CD4-positive, alpha-beta T cell treated with Interferon alpha-2 for 1 hour (primary cell): Measurements from ENCODE around the gene HELLS.
A peak's percentile ranks its signal among the peaks of the same experiment; 100 is the strongest.
"Not testable (repeated sequence)": the region's sequence is repeated elsewhere in the genome, so short reads cannot be mapped to it uniquely, and the experiment has no call there.

Source experiments
- DNase-seq, 2 donors: peaks; one replicate each; pipeline ENCODE4 v3.0.0-alpha.2; 2020 to 2022

The HELLS gene

DNA sequence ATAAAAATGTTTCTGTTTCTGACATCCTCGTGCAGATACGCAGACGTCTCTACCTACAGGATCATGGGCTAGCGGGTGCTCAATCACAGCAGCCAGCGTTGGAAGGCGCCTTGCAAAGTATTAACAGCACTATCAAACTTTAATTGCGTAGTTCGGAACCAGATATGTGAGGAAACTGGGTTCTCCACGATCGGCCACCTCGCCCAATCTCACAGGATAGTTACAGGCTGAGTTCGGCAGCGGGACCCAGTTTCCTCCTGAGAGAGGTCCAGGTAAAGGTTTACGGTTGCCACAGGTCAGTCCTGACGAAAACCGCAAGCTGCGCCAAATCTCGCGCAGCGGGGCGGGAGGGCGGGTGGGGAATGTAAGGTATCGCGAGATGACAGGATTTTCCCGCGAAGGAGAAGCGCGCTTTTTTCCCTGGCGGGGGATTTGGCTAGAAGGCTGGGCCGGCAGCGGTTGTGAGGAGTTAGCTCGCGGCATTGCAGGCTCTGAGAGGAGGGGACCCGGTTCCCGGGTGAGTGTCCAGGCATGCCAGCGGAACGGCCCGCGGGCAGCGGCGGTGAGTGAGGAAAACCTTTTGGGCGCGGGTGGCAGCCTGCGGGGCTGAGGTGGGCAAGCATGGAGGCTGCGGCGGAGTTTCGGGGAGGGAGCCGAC is at the start of gene HELLS:
HELLS (plus strand) TSS at position 398 of the 658 bp plus-strand sequence; CDS start at position 532, 134 bp downstream.
- DNase-seq, result peak; percentile 69 to 82

DNA sequence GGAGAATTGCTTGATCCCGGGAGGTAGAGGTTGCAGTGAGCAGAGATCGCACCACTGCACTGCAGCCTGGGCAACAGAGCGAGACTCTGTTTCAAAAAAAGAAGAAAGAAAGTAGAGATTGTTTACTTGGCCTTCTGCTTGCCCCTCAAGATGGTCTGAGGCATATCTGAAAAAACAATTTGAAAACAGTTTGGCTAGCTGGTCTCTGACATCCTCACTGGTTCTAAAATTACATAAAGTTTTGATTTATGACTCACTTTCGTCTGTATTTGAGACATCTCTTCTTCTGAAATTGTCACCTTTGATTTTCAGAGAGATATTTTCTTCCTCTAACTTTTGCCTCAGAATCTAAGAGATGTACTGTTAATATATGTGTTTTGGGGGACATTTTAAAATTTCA is 49.6 kb upstream of the HELLS start:
- DNase-seq, result no peak

DNA sequence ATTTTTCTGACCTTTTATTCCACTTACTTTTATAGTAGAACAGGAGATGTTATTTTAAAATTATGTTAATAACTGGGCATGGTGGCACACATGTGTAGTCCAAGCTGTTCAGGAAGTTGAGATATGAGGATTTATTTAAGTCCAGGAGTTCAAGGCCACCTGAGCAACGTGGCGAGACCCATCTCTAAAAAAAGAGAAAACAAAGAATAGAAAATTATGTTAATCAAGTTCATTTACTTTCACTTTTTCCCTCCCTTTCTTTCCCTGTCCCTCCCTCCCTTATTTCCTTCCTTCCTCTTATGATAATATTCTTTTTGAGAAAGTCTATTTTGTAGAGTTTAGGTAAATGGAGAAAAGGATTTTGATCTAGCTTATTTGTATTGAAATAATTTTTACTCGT is 48.9 kb upstream of the HELLS start:
- no peak for DNase-seq

DNA sequence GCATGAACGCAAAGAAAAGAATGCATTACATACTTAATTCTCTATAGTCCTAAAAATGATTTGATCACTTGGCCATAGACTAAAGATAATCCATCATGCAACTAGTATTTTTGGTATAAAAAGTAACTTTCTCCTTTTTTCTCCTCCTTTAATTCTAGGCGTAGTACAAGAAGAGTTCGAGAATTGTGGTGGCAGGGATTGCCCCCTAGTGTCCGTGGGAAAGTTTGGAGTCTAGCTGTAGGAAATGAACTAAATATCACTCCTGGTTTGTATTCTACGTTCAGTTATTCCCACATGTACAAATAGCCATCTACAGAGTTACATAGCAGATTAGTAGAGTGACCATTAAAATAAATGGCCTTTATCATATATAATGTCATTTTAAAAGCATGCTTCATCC is 45.5 kb upstream of the HELLS start:
- DNase-seq, result no peak

DNA sequence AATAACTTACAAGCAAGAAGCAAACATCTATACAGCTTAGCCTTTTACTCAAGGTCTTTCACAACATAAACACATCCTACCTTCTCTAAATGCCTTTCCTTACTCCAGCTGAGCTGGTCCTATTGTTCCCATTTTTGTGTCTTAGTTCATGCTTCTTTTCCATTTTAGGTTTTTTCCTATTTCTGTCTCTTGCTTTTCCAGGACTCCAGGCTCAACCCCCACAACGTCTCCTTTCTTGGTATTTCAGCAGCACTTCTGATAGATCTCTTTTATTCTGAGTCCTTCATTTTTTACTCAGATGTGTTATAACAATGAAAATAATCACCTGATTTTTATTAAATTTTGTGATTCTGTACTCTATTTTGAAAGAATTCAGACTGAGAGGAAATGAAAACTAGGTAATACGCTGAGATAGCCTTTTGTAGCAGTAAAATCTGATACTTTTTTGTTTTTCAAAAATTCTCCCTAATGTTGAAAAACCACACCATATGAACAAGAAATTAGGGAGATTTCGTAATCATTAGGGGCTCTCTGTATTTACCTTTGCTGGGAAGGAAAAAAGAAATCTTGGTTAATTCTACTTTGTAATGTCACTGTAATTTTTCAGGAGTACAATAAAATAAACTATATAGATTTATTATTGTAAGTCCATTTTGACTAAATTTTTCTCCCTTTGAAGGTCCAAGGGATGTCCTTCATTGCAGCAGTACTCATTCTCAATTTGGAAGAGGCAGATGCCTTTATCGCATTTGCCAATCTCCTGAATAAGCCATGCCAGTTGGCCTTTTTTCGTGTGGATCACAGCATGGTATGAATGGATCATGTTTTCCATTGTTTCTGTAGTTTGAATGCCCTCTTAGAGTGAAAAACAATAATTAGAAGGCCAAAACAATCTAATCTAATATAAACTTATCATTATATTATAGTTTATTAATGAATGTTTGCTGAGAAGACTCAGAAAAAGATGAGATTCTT is 24.0 kb upstream of the HELLS start:
- DNase-seq, result no peak

DNA sequence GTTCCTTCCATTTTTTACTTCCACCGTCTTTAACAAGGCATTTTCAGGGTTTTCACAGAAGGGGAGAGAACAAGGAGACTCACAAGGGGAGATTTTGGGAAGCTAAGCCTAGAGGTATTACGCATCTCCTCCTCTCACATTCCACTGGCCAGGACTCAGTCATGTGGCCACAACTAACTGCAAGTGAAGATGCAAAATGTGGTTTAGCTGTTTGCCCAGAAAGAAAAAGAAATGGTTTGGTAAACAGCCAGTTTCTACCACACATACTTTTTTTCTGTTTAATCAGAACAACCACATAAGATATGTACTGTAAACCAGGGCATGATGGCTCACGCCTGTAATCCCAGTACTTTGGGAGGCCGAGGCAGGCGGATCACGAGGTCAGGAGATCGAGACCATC is 21.4 kb upstream of the HELLS start:
- no peak for DNase-seq

DNA sequence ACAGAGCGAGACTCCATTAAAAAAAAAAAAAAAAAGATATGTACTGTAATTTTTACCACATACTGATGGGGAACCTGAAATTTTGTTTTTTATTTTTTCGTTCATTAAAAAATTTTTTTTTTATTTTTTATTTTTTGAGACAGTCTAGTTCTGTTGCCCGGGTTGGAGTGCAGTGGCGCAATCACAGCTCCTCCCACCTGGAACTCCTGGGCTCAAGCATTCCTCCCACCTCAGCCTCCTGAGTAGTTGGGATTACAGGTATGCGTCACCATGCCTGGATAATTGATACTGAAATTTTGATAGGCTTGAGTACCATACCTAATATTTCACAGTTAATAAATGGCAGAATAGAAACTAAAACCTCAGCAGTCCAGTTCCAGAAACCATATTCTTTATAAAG is 20.9 kb upstream of the HELLS start:
- no peak for DNase-seq

DNA sequence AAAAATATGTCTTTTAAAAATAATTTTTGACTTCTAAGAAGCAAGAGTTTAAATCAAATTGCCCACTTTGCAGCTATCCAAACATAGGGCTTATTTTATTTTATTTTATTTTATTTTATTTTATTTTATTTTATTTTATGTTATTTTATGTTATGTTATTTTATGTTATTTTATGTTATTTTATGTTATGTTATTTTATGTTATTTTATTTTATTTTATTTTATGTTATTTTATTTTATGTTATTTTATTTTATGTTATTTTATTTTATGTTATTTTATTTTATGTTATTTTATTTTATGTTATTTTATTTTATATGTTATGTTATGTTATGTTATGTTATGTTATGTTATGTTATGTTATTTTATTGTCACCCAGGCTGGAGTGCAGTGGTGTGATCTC is 14.0 kb upstream of the HELLS start:
- DNase-seq, result not testable (repeated sequence)

DNA sequence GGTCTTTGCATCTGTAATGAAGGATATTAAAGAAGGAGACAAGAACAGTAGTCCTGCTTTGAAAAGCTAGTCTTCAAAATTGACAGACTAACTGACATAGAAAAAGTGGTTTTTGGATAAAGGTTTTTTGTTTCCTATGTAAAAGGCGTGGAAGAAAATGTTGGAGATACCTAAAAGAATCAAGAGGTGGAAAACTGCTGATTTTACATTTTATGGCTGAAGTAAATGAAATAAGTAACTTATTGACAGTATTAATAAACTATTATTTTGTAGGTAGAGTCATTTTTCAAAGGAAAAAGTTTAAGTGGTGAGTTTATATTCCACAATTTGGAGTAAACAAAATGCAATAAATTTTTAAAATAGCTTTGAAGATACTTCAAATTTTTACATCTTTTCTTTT is 12.6 kb upstream of the HELLS start:
- DNase-seq, result no peak

DNA sequence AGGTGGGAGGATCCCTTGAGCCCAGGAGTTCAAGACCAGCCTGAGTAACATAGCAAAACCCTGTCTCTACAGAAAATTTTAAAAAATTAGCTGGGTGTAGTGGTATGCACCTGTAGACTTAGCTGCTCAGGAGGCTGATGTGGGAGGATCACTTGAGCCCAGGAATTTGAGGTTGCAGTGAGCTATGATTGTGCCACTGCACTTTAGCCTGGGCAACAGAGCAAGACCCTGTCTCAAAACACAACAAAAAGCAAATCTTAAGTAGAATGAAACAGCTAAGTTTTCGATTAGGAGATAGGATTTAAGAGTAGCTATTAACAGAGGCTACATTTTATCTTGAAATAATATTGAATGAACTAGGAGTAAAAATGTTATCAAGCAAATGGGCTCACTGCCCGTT is 3.3 kb upstream of the HELLS start:
- not testable (repeated sequence) for DNase-seq

DNA sequence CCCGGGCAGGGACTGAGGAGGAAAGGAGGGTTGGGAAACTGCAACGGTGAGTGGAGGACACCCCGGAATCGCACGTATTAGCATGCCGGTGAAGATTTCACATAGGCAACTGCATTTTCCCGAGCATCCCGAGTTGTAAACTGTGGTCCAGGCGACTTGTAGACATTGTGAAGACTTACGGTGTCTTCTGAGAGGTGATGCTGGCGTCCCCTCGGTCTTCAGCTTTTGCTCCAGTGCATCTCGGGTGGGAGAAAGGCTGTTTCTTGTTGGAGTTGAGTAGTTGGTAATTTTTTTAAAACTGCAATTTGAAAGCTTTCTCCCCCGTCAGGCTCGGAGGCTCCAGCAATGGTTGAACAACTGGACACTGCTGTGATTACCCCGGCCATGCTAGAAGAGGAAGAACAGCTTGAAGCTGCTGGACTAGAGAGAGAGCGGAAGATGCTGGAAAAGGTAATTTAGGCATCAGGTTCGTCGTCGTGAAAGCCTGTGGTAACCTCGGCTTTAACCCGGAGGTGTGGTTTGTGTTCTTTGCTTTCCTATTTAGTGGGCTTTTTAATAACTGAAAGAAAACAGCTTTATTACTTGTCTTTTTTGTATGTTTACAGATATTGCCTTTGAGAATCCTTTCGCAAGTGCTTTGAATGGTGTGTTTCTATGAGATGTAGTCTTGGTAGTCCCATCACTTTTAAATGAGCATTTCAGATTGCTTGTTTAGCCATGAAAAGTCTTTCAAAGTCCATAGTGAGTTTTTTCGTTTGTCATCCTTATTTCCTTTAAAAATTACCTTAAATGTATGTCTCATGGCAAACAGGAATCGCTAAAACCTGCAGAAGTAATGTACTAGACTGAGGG is 687 bp downstream of the HELLS start:
- peak in 1 of 2 donors; percentile 20 for DNase-seq

DNA sequence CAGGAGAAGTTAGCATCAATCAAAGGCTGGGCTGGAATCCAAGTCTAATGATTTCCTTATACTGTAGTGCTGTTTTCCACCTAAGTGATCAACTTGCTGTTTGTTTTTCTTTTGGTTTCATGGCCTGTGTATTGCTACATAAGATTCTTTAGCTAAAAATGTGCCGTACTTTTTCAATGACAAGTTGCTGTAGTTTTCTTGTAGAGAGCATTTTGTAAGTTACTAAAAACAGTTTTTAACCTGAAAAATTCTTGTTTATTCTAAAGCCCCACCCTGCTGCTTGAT is 1.3 kb downstream of the HELLS start:
- DNase-seq, result no peak

DNA sequence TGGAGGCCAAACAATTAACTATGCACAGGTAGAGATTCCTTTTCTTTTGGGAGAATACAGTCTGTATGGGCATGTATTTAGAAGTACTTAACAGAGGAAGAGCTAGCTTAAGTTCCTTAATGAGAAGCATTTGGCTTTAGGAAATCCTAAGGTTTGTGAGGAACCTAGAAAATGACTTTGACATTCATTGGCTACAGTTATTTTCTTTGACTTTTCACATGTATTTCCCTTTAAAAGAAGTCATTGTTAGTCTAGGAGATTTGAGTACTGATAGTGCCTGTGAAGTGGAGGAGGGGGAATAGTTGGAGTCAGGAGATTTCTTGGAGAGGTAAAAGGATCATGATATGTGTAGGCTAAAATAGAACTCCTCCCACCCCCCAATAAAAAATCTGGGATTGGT is 3.6 kb downstream of the HELLS start:
- no peak for DNase-seq

DNA sequence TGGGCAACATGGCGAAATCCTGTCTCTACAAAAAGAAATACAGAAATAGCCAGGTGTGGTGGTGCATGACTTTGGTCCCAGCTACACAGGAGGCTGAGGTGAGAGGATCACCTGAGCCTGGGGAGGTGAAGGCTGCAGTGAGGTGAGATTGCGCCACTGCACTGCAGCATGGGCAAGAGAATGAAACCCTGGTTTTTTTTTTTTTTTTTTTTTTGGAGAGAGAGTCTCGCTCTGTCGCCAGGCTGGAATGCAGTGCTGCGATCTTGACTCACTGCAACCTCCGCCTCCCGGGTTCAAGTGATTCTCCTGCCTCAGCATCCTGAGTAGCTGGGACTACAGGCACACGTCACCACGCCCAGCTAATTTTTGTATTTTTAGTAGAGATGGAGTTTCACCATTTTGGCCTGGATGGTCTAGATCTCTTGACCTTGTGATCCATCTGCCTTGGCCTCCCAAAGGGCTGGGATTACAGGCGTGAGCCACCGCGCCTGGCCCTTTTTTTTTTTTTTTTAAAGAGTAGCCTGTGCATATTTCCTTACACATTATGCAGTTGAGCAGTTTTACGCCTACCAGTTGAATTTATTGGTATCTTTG is 22.2 kb downstream of the HELLS start:
- not testable (repeated sequence) for DNase-seq

DNA sequence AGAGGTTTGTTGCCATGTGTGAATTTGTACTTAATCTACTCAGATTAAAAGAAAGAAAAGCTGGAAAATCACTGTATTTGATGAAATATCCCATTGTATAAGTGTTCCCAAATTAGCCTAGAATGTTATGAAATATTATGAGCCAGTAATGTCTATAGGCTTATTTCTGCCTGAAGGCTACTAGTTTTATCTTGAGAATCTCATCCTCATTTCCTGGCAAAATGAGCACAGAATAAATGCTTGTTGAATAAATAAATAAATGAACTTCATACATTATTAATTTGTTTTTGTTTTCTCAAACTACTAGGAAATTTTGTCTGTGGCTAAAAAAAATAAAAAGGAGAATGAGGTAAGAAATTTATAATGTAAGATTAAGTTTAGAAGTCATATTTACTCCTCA is 25.5 kb downstream of the HELLS start:
- DNase-seq, result no peak

DNA sequence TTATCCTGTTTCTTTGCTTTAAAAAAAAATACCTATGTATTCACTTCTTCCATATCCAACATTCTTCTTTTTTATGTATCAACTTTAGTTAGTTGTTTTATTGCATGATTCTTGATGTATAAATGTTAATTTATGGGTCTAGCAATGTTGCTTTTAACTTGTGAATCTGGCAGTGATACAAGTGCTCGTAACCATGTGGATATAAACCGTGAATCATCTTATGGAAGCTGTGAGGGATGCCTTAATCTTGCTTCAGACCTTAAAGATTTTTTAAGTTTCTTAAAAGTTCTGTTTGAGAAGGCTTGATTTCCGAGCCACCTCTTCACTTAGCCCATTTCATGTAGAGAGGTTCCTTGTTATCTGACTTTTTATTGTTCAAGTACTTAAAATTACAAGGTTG is 25.9 kb downstream of the HELLS start:
- no peak for DNase-seq

DNA sequence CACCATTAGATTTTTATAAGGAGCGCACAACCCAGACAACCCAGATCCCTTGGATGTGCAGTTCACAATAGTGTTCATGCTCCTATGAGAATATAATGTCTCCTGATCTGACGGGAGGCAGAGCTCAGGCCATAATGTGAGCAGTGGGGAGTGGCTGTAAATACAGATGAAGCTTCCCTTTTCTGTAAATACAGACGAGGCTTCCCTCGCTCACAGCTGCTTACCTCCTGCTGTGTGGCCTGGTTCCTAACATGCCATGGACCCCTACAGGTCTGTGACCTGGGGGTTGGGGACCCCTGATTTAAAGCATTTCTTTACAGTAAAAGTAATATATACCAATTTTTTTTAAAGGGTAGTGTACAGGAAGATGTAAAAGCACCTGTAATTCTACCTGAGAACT is 33.2 kb downstream of the HELLS start:
- DNase-seq, result no peak

DNA sequence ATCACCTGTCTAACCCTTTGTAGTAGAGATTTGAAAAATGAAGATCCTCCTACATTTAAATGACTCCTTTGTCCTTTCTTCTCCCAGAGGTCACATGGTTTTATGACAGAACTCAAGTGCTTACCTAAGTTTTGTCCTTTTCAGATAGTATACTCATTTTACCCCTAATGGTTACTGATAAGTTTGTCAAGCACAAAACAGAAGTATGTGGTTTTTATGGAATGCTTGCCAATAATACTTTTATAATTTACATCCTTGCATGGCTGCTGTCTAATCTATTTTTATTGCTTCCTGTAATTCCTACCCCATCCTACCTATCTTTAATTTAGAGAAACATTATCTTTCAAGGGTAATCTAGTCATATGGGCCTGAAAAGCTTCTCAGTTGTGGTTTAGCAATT is 37.5 kb downstream of the HELLS start:
- no peak for DNase-seq

DNA sequence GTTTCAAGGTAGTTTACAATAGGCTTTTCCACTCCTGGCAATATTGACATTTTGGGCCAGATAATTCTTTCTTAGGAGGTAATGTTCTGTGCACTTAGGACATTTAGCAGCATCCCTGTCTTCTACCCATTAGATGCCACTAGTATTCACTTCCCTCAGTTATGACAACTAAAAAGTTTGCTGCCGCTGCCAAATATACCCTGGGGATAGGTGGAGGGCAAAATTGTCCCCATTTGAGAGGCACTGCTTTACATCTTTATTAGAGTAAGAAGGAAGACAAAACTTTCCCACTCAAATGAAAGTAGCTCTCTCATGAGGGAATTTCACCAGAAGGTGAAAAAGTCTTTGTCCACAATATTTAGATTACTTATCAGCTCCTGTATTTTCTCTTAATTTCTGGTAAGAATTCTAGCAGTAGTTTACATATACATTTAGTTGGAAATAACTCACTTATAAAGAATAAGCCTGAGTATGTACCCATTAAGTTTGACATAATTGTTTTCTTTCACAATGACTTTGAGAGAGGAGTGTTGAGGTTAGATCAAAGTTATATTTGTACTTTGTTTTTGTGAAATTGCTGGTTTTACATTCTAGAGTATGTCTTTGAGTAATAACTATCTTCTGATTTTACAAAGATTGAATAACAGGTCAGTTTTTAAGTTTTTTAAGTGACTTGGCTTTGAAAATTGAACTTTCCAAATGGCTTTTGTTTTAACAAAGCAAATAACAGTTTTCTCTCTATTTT is 46.0 kb downstream of the HELLS start:
- no peak for DNase-seq

DNA sequence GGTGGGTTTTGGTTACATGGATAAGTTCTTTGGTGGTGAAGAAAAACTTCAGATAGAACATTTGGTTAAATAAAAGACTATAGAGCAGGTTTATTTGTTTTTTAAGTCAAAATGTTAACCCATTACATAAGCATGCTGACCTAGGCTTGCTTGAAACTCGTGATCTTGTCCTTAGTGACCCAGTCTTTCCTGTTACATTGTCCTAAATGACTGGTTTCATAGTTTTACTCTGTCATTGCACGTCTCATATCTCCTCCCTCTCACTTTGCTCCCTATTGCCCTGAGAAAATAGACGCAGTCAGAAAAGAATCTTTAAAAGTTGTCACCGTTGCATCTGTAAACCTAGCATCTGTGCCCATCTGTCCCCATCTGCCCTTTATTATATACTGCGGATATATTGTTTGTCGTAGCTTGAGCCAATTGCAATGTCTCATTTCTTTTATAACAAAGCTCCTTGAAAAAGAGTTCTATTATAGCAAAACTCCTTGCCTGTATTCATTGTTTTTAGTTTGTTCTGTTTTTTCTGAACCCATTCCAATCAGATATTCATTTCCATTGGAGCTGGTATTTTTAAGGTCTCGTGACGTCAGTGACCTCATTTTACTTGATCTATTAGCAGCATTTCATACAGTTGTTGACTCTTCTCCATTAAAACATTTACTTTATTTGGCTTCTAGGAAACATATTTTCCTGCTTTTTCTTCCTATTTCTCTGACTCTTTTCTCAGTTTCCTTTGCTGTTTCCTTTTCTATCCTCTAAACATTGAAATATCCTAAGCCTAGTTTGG is 57.3 kb downstream of the HELLS start:
- DNase-seq, result no peak

DNA sequence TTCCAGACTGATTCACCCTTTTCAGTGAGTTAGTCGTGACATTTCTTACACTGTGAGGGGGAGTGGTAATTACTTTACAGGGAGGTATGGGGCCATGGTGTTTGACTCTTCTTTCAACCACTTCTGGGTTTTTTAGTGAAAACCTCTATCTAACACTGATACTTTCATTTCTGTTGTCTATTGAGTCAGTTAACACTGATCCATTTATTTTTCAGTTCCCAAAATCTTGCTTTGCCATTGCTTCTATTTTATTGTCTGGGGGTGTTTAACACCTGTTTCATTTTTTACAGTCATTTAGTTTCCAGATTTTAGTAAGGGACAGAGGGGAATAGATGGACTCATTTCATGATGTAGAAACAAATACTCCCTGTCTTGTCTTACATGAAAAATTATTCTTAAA is 61.5 kb downstream of the HELLS start:
- no peak for DNase-seq

DNA sequence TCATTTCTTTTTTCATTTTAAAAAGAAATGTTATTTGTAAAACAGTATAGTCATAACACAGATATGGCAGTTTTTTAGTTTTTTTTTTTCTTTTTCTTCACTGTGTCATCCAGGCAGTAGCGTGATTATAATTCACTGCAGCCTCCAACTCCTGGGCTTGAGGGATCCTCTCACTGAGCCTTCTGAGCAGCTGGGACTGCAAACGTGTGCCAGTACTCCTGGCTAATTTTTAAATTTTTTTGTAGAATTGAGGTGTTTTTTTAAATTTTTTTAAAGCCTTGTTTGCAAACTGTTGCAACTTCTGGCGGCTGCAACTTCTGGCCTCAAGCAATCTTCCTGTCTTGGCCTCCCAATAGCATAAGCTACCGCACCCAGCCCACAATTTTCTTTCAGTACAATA is 63.0 kb downstream of the HELLS start:
- no peak for DNase-seq
